HG03095 (cell line): ENCODE results near the gene TPP1.

Experiments
- ATAC-seq: cut with Tn5 transposase; IDR thresholded peaks from one replicate; pipeline ENCODE4 v1.9.1; 2021; ENCODE audit warnings: moderate library complexity; ENCODE audit not compliant: unreplicated experiment

The TPP1 gene

GRCh38 chr11:6629573-6629891 lies 10.3 kb upstream of the TPP1 start:
- no peak for ATAC-seq

GRCh38 chr11:6628526-6628925 lies 9.3 kb upstream of the TPP1 start:
- ATAC-seq: no peak

GRCh38 chr11:6627762-6628241 lies 8.6 kb upstream of the TPP1 start:
- ATAC-seq: peak; percentile 78

- ATAC-seq: no peak
These were observed 7.9 kb upstream of the TPP1 start for GRCh38 chr11:6626971-6627761.

- no peak for ATAC-seq
These were observed 6.7 kb upstream of the TPP1 start for GRCh38 chr11:6625832-6626420.

GRCh38 chr11:6625156-6625831 lies 6.1 kb upstream of the TPP1 start:
- no peak for ATAC-seq

GRCh38 chr11:6623391-6624363 lies 4.5 kb upstream of the TPP1 start:
- no peak for ATAC-seq

- no peak for ATAC-seq
These were observed 3.3 kb upstream of the TPP1 start for GRCh38 chr11:6622261-6623171.

- ATAC-seq: no peak
These were observed 2.5 kb upstream of the TPP1 start for GRCh38 chr11:6621711-6622211.

- no peak for ATAC-seq
These were observed 1.4 kb upstream of the TPP1 start for GRCh38 chr11:6620636-6621035.

- no peak for ATAC-seq
These were observed 862 bp downstream of the TPP1 start for GRCh38 chr11:6618117-6619003.

- no peak for ATAC-seq
These were observed 1.9 kb downstream of the TPP1 start for GRCh38 chr11:6617315-6617781.

- ATAC-seq: no peak
These were observed 2.5 kb downstream of the TPP1 start for GRCh38 chr11:6616596-6617250.

GRCh38 chr11:6615882-6616585 lies 3.2 kb downstream of the TPP1 start:
- ATAC-seq: no peak

- ATAC-seq: no peak
These were observed 4.2 kb downstream of the TPP1 start for GRCh38 chr11:6615046-6615445.

GRCh38 chr11:6614446-6614845 lies 4.8 kb downstream of the TPP1 start:
- no peak for ATAC-seq

- ATAC-seq: no peak
These were observed 5.7 kb downstream of the TPP1 start for GRCh38 chr11:6613496-6613895.
